Measurements from ENCODE around the gene SOX6. TPM values are rescaled to one million over a fixed set of nuclear protein-coding genes. Genes with fewer than 3 reads are reported as not detected.

SOX6 gene
- total RNA-seq, 4 donors from 2014 or later, result 1.7 to 3.6 (median 3.2) TPM

DNA sequence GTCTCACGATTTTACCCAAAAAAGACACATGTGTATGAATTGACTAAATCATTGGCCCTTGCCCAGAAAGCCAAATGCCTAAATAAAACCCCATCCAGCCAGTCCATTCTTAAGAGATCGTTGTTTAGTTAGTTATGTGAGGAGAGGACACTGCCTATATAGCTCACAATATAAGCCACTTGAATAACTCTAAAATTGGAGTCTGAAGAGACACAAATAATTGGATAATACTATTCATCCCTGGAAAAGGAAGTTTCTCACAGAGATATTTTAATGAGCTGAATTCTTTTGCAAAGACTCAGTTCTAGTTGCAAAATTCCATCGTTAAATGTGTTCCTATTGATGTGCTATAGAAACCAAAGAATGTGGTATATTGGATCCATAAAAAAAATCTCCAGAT is 176.7 kb downstream of the SOX6 start:
- no peak overlapping the region for H3K27ac ChIP-seq (replicated peaks in 1 of 4)
- no peaks in the 10 kb centered on the region for H3K4me1 ChIP-seq
- no peaks in the 10 kb centered on the region for H3K36me3 ChIP-seq
- no peak for DNase-seq (ENCODE audit: extremely low spot score)
- no peak overlapping the region for H3K4me3 ChIP-seq
- no peaks in the 10 kb centered on the region for H3K9me3 ChIP-seq
- no peaks in the 10 kb centered on the region for H3K27me3 ChIP-seq
- intact Hi-C loops (cut with DNase I), result no loop called here
- TF ChIP-seq POLR2A (IDR thresholded peaks at IDR 0.05; ENCODE audit: low read depth) (no peak), POLR2AphosphoS5 (IDR thresholded peaks at IDR 0.05) (no peak), EP300 (IDR thresholded peaks at IDR 0.05) (no peak)
- TF ChIP-seq, protein P1, sequence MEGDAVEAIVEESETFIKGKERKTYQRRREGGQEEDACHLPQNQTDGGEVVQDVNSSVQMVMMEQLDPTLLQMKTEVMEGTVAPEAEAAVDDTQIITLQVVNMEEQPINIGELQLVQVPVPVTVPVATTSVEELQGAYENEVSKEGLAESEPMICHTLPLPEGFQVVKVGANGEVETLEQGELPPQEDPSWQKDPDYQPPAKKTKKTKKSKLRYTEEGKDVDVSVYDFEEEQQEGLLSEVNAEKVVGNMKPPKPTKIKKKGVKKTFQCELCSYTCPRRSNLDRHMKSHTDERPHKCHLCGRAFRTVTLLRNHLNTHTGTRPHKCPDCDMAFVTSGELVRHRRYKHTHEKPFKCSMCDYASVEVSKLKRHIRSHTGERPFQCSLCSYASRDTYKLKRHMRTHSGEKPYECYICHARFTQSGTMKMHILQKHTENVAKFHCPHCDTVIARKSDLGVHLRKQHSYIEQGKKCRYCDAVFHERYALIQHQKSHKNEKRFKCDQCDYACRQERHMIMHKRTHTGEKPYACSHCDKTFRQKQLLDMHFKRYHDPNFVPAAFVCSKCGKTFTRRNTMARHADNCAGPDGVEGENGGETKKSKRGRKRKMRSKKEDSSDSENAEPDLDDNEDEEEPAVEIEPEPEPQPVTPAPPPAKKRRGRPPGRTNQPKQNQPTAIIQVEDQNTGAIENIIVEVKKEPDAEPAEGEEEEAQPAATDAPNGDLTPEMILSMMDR (IDR thresholded peaks at IDR 0.05), result no peak
- WGBS, result 73% methylated on average over 3 of the region's 3 CpGs

DNA sequence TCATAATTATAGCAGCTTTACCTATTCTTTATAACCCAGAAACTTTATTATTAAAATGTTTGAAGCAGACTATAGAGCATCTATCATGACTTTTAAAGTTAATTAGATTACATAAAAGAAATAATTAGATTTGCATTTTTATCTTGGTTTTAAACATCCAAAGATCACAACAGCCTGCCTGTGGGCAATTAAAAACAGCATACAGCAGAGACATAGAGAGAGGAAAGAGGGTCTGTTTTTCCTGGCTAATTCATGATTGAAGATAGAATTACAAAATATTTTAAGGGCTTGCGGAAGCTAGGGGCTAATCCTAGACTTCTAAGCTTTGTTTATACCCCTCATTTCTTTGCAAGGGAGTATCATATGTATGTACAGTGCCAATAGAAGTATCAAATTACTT is 178.1 kb downstream of the SOX6 start:
- TF ChIP-seq EP300 (IDR thresholded peaks at IDR 0.05), result no peak
- TF ChIP-seq POLR2AphosphoS5 (IDR thresholded peaks at IDR 0.05), result no peak
- no peak for TF ChIP-seq POLR2A (IDR thresholded peaks at IDR 0.05; ENCODE audit: low read depth)
- TF ChIP-seq, protein P1 (IDR thresholded peaks at IDR 0.05), result no peak
- Histone ChIP-seq H3K27me3 (no peaks in the 10 kb centered on the region), H3K4me3 (no peak overlapping the region), H3K36me3 (no peaks in the 10 kb centered on the region), H3K27ac (replicated peaks in 1 of 4) (no peak overlapping the region), H3K9me3 (no peaks in the 10 kb centered on the region), H3K4me1 (no peaks in the 10 kb centered on the region)
- no peak for DNase-seq (ENCODE audit: extremely low spot score)
- 74% methylated on average over 1 of the region's 1 CpG for WGBS
- intact Hi-C loops (cut with DNase I), result no loop called here

DNA sequence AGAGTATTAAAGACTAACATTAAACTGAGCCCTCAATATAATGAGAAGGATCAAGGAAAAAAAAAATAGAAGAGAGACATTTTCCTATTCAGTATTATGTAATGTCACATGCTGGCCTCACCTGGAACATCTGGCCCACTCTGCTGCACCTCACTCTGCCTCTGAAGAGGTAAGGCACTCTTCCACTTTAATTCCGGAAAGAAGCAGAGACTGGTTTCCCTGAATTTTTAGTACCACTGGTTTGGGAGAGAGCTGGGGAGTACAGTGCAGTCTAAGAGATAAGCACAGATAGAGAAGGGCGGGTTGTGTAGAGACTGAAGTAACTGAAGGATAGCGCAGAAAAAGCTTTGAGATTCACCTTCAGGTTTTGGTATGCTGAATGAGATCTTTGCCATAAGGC is 178.7 kb downstream of the SOX6 start:
- Histone ChIP-seq H3K4me1 (no peaks in the 10 kb centered on the region), H3K27me3 (no peaks in the 10 kb centered on the region), H3K36me3 (no peaks in the 10 kb centered on the region), H3K27ac (replicated peaks in 1 of 4) (no peak overlapping the region), H3K4me3 (no peak overlapping the region), H3K9me3 (no peaks in the 10 kb centered on the region)
- intact Hi-C loops (cut with DNase I), result no loop called here
- WGBS, result 95% methylated on average over 3 of the region's 3 CpGs
- no peak for DNase-seq (ENCODE audit: extremely low spot score)
- no peak for TF ChIP-seq POLR2AphosphoS5 (IDR thresholded peaks at IDR 0.05)
- TF ChIP-seq, protein P1 (IDR thresholded peaks at IDR 0.05), result no peak
- TF ChIP-seq POLR2A (IDR thresholded peaks at IDR 0.05; ENCODE audit: low read depth), result no peak
- TF ChIP-seq EP300 (IDR thresholded peaks at IDR 0.05), result no peak

DNA sequence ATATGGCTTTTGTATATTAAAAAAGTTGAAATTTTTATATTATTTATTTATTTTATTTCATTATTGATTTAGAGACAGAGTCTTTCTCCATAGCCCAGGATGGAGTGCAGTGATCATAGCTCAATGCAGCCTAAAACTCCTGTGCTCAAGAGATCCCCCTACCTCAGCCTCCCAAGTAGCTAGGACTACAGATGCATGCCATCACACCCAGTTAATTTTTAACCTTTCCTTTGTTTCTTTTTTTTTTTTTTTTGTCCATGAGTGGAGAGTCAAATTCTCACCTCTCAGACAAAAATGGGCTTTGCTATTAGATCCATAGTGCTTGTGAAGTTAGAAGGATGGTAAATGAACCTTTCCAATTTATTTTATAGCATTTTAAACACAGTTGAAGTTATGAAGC is 182.5 kb downstream of the SOX6 start:
- no peak overlapping the region for H3K27ac ChIP-seq (replicated peaks in 1 of 4)
- H3K36me3 ChIP-seq, result no peaks in the 10 kb centered on the region
- no peaks in the 10 kb centered on the region for H3K9me3 ChIP-seq
- H3K27me3 ChIP-seq, result no peaks in the 10 kb centered on the region
- TF ChIP-seq POLR2A (IDR thresholded peaks at IDR 0.05; ENCODE audit: low read depth) (no peak), EP300 (IDR thresholded peaks at IDR 0.05) (no peak), POLR2AphosphoS5 (IDR thresholded peaks at IDR 0.05) (no peak)
- TF ChIP-seq, protein P1 (IDR thresholded peaks at IDR 0.05), result no peak
- DNase-seq (ENCODE audit: extremely low spot score), result no peak
- intact Hi-C loops (cut with DNase I), result no loop called here
- H3K4me1 ChIP-seq, result peaks cover 0 to 4% (median 0%) of the 10 kb centered on the region in 4 donors
- no peak overlapping the region for H3K4me3 ChIP-seq

DNA sequence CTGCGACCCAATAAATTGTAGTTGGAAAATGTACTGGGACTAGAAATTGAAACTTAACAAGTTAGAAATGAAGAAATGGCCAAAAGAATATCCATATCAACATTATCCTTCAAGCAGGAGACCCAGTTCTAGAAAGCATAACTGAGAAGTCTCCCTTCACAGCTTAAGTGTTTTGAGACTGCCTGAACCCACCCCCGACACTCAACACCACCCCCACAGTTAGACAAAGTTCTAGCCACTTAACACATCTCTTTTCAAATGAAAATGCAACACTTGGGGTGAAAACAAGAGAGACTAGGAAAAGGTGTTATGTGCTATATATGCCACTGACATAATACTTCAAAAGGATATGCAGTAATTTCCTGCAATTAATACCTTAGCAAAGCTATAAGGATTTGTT is 184.5 kb downstream of the SOX6 start:
- Histone ChIP-seq H3K4me3 (no peak overlapping the region), H3K27ac (replicated peaks in 1 of 4) (no peak overlapping the region), H3K4me1 (peaks cover 0 to 4% (median 0%) of the 10 kb centered on the region in 4 donors), H3K36me3 (no peaks in the 10 kb centered on the region), H3K27me3 (no peaks in the 10 kb centered on the region), H3K9me3 (no peaks in the 10 kb centered on the region)
- TF ChIP-seq POLR2AphosphoS5 (IDR thresholded peaks at IDR 0.05) (no peak), POLR2A (IDR thresholded peaks at IDR 0.05; ENCODE audit: low read depth) (no peak), EP300 (IDR thresholded peaks at IDR 0.05) (no peak)
- TF ChIP-seq, protein P1 (IDR thresholded peaks at IDR 0.05), result no peak
- intact Hi-C loops (cut with DNase I), result no loop called here
- WGBS, result 97% methylated on average over 2 of the region's 2 CpGs
- DNase-seq (ENCODE audit: extremely low spot score), result no peak

Measured in esophagus muscularis mucosa (tissue), 4 donors.